ENCODE measurements around the gene CD151. TPM values are rescaled to one million over a fixed set of nuclear protein-coding genes. Genes with fewer than 3 reads are reported as not detected.

CD151 gene
- polyA plus RNA-seq, 1 of the 3 experiments (the other 2 are of a cell fraction) = 922 TPM

GRCh38 chr11:787084-787675 is 45.6 kb upstream of the CD151 start:
- Histone ChIP-seq H3K27me3 (ENCODE audit: insufficient read depth) (no peaks in the 10 kb centered on the region), H3K9me2 (no peaks in the 10 kb centered on the region), H3K4me2 (no peak overlapping the region), H3K27ac (ENCODE audit: low read depth in 2 of 2, low read length in 1 of 2) (no peak overlapping the region), H3K36me3 (replicated peaks in 1 of 2; ENCODE audit: control insufficient read depth in 1 of 2, insufficient read depth in 2 of 2, low read length in 1 of 2) (peaks cover 0 to 13% of the 10 kb centered on the region in 2 experiments), H3K4me1 (ENCODE audit: control insufficient read depth in 1 of 2, insufficient read depth in 2 of 2, low read depth in 1 of 2, low read length in 1 of 2) (peaks cover 9 to 20% of the 10 kb centered on the region in 2 experiments; a peak in 3 of 4 replicates), H3K9me3 (no peaks in the 10 kb centered on the region), H3K4me3 (ENCODE audit: low read depth in 2 of 2, low read length in 1 of 2) (no peak overlapping the region), H3F3A (replicated peaks; ENCODE audit: insufficient read depth) (peaks cover 21% of the 10 kb centered on the region), H3K79me2 (ENCODE audit: insufficient read depth) (no peaks in the 10 kb centered on the region), H3K9ac (no peak overlapping the region), H4K20me1 (ENCODE audit: insufficient read depth) (no peaks in the 10 kb centered on the region), H2AFZ (ENCODE audit: low read depth) (no peak overlapping the region)
- ChIA-PET CTCF (no interaction called here), POLR2A (interaction anchor here (1.2 kb wide), 1 partner anchor 10 kb away, joined by 4 read pairs; the partner anchor contains the start of gene GATD1)
- 94% methylated on average over 5 of the region's 24 CpGs for WGBS (ENCODE audit: low lambda C conversion rate)
- TF ChIP-seq CTCF (IDR thresholded peaks at IDR 0.05) (no peak), MXI1 (IDR thresholded peaks at IDR 0.05; ENCODE audit: low read depth, low read length) (no peak)
- no peak for DNase-seq

- WGBS (ENCODE audit: low lambda C conversion rate) = 86% methylated on average over 13 of the region's 28 CpGs
- TF ChIP-seq CTCF (IDR thresholded peaks at IDR 0.05) (peak; percentile 13; the same call in 1 of the 2 replicates), EZH2phosphoT487 (IDR thresholded peaks at IDR 0.05; ENCODE audit: borderline replicate concordance, low read depth) (no peak)
- no peaks in the 10 kb centered on the region for H3K9me2 ChIP-seq
- peaks cover 18% of the 10 kb centered on the region for H3F3A ChIP-seq (replicated peaks; ENCODE audit: insufficient read depth)
- H3K4me2 ChIP-seq = no peak overlapping the region
- H3K4me3 ChIP-seq (ENCODE audit: low read depth in 2 of 2, low read length in 1 of 2) = no peak overlapping the region
- no peaks in the 10 kb centered on the region for H3K27me3 ChIP-seq (ENCODE audit: insufficient read depth)
- H3K9me3 ChIP-seq = no peaks in the 10 kb centered on the region
- peaks cover 0 to 20% of the 10 kb centered on the region in 2 experiments for H3K36me3 ChIP-seq (replicated peaks in 1 of 2; ENCODE audit: control insufficient read depth in 1 of 2, insufficient read depth in 2 of 2, low read length in 1 of 2)
- no peak overlapping the region for H3K9ac ChIP-seq
- H3K4me1 ChIP-seq (ENCODE audit: control insufficient read depth in 1 of 2, insufficient read depth in 2 of 2, low read depth in 1 of 2, low read length in 1 of 2) = peaks cover 5 to 18% of the 10 kb centered on the region in 2 experiments; a peak in 3 of 4 replicates
- no peak overlapping the region for H2AFZ ChIP-seq (ENCODE audit: low read depth)
- no peak for DNase-seq
- no peaks in the 10 kb centered on the region for H4K20me1 ChIP-seq (ENCODE audit: insufficient read depth)
- POLR2A ChIA-PET = interaction anchor here (3.2 kb wide), 1 partner anchor 12 kb away, joined by 18 read pairs; the partner anchor contains the start of gene GATD1
- H3K27ac ChIP-seq (ENCODE audit: low read depth in 2 of 2, low read length in 1 of 2) = no peak overlapping the region
- CTCF ChIA-PET = no interaction called here
- no peaks in the 10 kb centered on the region for H3K79me2 ChIP-seq (ENCODE audit: insufficient read depth)
These were observed 44.6 kb upstream of the CD151 start for GRCh38 chr11:788009-788640.

Data from SK-N-SH (cell line).